Testis (tissue), 2 donors: ENCODE results near the gene CDK17.

Source experiments
- CTCF ChIP-seq, 3 experiments: fragments of 450-650 bp in 2 of 3; fragments of 200-600 bp in 1 of 3; sonication (generic) in 1 of 3; IDR thresholded peaks; one replicate each; pipeline ENCODE4 v1.5.1; 2016 to 2019; ENCODE audit warnings: antibody characterized with exemption in 3 of 3, mild to moderate bottlenecking in 2 of 3, moderate library complexity in 1 of 3
- POLR2A ChIP-seq: fragments of 450-650 bp; IDR thresholded peaks from one replicate; pipeline ENCODE4 v1.6.1; 2017; ENCODE audit warnings: antibody characterized with exemption, mild to moderate bottlenecking, moderate library complexity

GRCh38 chr12:96308881-96309280 is 91.4 kb downstream of the CDK17 start:
- TF ChIP-seq CTCF (IDR thresholded peaks at IDR 0.05) (no peak), POLR2A (no peak)
